HG03097 (cell line): Measurements from ENCODE around the gene PLCB2.

Experiments used
- ATAC-seq: cut with Tn5 transposase; IDR thresholded peaks from one replicate; pipeline ENCODE4 v1.9.1; 2021; ENCODE audit not compliant: unreplicated experiment, low FRiP score

Gene PLCB2

GRCh38 chr15:40328176-40328575 is 20.4 kb upstream of the PLCB2 start:
- no peak for ATAC-seq

GRCh38 chr15:40327457-40327856 is 19.7 kb upstream of the PLCB2 start:
- no peak for ATAC-seq

GRCh38 chr15:40325700-40326099 is 18.0 kb upstream of the PLCB2 start:
- ATAC-seq, result no peak

DNA sequence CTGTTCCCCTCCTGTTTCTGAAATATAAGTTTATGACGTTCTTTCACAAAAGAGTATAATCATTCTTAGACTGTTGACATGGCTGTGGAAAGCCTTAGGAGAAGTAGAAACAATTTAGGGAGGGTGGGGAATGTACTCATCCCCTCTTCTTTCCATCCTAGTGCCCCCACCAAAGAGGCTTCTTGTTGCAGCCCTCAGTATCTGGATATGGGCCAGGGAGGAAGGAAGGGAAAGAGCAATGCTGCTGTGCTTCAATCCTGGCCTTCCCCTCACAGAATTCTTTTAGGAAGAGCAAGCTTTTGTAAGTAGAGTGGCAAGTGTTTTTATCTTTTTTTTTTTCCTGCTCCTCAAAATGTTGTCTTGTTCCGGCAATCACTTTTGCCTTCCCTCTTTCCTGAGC is 17.5 kb upstream of the PLCB2 start:
- no peak for ATAC-seq

DNA sequence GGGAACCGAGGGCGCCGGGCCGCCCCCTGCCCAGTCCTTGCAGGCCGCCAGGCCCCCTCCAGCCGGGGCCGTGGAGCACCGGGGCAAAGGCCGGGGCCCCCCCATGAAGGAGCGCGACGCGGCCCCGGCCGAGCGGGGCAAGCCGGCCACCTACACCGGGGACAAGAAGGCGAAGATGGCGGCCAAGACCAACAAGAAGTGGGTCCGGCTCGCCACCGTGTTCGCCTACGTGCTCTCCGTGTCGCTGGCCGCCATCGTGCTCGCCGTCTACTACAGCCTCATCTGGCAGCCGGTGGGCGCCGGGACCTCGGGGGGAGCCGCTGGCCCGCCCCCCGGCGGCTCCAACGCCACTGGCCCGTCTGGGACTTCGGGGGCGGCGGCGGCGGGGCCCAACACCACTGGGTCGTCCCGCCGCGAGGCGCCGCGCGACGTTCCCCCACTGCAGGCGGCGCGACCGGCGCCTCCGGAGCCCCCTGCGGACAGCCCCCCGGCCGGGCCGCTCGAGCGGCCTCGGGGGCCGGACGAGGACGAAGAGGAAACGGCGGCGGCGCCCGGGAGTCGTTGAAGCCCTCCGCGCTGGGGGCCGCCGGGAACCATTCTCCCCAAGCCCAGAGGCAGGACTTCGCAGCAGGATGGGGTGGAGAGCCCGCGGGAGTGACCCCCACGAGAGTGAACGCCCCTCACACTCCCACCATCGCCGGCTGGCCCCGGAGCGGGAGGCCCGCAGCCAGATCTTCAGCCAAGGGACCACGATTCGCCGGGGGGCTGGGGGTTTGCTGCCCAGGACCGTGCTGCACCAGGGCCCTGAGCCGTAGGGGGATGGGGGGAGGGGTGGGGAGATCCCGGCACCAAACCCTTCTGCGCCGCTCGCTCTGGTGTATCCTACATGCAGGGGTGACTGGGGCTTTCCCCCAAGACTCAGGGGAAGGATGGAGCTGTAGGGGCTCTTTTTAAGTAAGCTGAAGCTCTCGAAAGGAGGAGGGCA is 16.5 kb upstream of the PLCB2 start:
- ATAC-seq, result peak; percentile 5

DNA sequence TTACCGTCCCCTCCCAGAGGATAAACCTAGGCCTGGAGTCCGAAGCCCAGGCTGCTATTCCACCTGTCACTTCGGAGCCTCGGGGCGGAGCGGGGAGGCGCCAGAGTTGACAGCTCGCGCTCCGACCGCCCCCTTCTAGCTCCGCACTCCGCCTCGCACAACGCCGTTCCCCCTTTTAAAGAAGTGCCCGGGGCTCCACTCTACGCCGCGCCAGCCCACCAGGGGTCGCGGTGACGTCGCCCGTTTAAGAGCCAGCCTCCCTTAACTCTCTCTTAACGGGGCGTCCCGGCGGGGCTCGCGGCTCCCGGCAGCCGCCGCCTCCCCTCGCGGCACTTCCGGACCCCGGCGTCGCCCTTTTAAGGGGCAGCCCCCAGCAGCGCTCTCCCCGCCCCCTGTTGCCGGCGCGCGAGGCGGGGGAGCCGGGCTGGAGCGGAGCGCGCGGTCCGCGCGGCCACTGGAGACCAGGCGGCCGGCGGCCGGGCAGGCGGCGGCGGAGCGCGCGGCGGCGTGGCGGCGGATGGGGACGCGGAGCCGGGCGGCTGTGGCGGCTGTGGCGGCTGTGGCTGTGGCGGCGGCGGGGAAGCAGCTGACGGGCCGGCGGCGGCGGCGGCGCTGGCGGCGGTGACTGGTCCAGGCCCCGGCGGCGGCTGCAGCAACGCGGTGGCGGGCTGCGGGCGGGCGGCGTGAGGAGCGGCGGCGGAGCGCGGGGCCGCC is 15.7 kb upstream of the PLCB2 start, which contains the start of gene INAFM2:
TSS of gene INAFM2 (plus strand) at position 454 of the 714 bp plus-strand sequence. CDS start 364 bp downstream, outside the sequence.
- peak; percentile 88 for ATAC-seq

GRCh38 chr15:40322531-40323238 is 14.9 kb upstream of the PLCB2 start:
- no peak for ATAC-seq

- ATAC-seq, result no peak
Observed at GRCh38 chr15:40320931-40321371, 13.2 kb upstream of the PLCB2 start.

GRCh38 chr15:40320409-40320808 is 12.7 kb upstream of the PLCB2 start:
- ATAC-seq, result no peak

DNA sequence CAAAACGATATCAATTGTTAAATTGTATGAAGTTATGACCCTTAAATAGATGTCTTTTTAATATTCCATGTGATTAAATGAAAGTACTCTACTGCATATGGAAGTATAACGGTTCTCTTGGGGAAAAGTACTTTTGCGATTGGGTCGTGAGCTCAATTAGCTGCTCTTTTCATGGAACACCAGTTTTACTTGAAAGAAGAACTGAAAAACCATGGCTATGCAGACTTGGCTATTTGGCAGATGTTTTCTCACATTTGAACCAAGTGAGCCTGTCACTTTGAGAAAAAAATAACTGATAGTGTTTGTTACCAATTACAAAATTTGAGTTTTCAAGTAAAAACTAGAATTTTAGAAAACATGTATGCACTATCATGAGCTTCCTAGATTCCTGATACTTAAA is 9.8 kb upstream of the PLCB2 start:
- ATAC-seq, result no peak

GRCh38 chr15:40316931-40317330 is 9.2 kb upstream of the PLCB2 start:
- ATAC-seq, result no peak

DNA sequence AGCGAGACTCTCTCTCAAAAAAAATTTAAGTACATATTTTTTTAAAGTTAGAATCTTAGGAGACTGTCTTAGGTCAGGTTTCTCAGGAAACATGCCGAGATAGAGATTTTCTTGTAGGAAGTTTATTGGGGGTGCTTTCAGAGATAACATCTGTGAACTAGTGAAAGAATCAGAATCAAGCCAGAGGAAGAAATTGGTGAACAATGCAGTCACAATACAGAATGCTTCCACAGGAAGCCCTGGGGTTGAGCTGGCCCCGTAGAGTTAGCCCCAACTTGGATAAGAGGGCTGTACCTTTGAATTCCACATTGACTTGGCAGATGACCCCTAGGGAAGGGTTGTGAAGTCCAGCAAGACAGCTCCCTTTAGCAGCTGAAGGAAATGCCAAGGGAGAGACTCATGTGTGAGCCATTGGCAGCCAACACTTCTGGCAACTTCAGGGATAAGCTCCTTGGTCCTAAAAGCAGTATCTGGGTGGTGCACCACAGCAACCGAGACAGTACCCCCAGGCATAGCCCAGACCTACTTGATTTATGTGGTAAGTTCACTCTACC is 7.1 kb upstream of the PLCB2 start:
- ATAC-seq, result no peak

DNA sequence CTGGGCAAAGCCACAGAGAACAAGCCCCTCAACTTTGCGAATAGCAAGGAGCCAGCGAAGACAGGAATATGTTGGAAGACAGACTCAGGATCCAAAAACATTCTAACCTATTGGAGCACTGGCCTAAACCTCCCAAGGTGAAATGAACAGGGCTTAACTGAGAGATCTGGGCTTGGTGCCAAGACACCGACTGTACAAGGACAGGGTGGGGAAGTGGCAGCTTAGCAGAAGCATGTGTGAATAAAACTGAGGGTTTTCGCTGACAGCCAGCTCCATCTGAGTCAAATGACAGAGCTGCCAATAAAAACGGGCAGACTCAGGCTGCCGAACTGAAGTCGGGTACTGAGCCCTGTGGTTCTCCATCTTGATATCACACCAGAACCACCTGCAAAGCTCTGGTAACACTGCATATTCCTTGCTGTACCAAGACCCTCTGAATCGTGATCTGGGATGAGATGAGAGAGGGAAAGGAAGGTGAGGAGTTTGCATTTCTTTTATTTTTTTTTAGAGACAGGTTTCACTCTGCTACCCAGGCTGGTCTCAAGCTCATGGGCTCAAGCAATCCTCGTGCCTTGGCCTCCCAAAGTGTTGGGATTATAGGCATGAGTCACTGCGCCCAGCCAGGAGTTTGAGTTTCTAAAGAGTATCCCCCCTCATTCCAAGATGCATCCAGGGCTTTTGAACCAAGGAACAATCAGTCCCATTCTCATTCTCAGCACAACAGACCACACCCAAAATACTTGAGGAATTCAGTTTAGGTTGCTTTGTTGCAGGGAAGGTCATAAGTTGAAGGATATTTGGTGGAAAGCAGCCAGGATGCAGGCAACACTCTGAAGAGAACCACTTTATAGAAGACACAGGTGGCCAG is 6.0 kb upstream of the PLCB2 start:
- no peak for ATAC-seq

GRCh38 chr15:40312370-40313158 is 4.8 kb upstream of the PLCB2 start:
- no peak for ATAC-seq

GRCh38 chr15:40310993-40311392 is 3.3 kb upstream of the PLCB2 start:
- ATAC-seq, result no peak

DNA sequence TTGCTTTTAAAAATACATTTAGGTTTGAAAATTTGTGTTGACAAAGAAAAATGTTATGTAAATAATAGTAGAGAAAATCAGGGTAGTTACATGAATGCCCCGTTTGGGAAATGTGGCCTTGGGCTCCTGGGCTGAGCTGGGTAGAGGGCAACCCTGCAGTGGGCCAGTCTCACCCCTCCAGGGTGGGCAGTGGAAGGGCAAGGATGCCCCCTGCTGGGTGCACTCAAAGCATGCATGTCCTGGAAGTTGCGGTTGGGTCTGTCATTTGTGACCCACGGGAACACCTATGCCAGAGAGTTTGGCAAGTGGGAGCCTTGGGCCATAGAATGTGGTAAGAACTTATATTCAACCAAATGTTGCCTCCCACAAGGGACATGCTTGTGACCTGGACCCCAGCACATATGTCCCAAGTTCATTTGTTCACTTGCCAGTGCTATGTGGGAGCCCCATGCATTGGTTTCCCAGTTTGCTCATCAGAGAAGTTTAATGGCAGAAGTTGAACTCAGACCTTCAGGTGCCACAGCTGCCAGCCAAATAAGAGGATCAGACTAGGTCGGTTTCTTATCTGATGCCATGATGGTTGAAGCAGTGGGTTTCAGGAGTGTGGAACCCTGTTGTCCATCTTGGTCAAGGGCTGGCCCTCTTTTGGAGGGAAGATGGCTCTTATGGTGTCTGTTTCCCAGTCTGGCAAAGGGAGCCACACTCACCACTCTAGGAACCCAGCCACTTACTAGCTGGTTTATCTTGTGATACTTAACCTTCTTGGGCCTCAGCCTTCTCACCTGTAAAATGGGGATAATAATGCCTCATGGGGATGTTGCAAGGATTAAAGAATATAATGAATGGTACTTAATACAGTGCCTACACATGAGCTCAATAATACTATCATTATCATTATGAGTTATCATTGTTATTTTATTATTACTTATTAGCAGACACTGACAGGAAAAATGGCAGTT is 2.5 kb upstream of the PLCB2 start:
- no peak for ATAC-seq

DNA sequence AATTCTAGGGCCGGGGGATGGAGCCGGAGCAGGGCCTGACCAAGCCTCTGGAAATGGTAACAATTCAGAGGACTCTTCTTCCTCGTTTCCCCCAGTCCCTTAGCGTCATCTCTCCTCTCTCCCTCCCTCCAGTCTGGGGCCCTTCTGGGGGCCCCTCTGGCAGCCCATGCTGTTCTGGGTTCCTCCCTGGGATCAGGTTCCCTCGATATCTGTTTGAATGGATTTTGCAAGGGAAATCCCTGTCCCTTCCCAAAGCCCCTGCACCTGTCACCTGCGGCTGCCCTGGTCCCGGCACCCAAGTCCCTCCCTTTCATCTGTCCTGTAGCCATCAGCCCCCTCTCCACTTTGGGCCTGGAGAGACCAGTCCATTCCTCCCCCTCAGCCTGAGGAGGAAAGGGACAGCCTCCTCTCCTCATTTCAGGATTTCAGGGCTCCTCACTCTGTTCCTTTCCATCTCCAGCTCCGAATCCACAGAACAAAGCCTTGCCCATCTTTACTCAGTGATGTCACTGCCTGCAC is 1.7 kb upstream of the PLCB2 start:
- ATAC-seq, result no peak

DNA sequence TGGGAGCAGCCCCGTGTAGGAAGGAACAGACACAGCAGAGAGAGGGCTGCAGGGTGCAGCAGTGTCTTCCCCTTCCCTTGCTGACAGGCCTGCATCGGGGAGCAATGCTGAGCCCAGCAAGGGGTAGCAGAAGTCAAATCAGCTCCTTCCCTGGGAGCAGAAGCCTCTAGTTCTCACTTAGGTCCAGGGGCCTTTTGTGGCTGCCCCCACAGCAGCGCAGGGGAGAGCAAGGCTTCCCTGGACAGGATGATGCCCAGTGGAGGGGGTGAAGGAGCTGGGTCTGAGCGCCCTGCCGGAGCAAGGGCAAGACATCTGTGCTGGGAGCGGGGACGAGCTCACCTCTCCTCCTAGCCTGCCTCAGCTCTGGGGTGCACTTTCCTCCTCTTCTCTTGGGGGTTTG is 827 bp downstream of the PLCB2 start:
- no peak for ATAC-seq
